Measurements from ENCODE around the gene CUL5.
"Not testable (repeated sequence)": the region's sequence is repeated elsewhere in the genome, so short reads cannot be mapped to it uniquely, and the experiment has no call there.

The CUL5 gene

GRCh38 chr11:108117746-108118371 lies 109.2 kb downstream of the CUL5 start:
- DNase-seq: peak; percentile 65

- not testable (repeated sequence) for DNase-seq
These were observed 112.2 kb downstream of the CUL5 start for GRCh38 chr11:108120936-108121273.

GRCh38 chr11:108121274-108122155 lies 112.8 kb downstream of the CUL5 start, which contains the start of gene ACAT1:
Gene ACAT1 (plus strand): TSS chr11:108121567. CDS start chr11:108121607, 40 bp downstream.
- DNase-seq: peak; percentile 92

- peak; percentile 35 for DNase-seq
These were observed 113.5 kb downstream of the CUL5 start for GRCh38 chr11:108122166-108122628.

- no peak for DNase-seq
These were observed 116.4 kb downstream of the CUL5 start for GRCh38 chr11:108125096-108125495.

- DNase-seq: no peak
These were observed 120.1 kb downstream of the CUL5 start for GRCh38 chr11:108128772-108129171.

- no peak for DNase-seq
These were observed 123.3 kb downstream of the CUL5 start for GRCh38 chr11:108131993-108132392.

- DNase-seq: not testable (repeated sequence)
These were observed 124.4 kb downstream of the CUL5 start for GRCh38 chr11:108132993-108133538.

- DNase-seq: peak; percentile 34
These were observed 127.3 kb downstream of the CUL5 start for GRCh38 chr11:108135845-108136544.

- no peak for DNase-seq
These were observed 128.5 kb downstream of the CUL5 start for GRCh38 chr11:108137212-108137611.

- DNase-seq: no peak
These were observed 133.6 kb downstream of the CUL5 start for GRCh38 chr11:108142304-108142703.

GRCh38 chr11:108144615-108145014 lies 135.9 kb downstream of the CUL5 start:
- DNase-seq: no peak

- DNase-seq: no peak
These were observed 138.5 kb downstream of the CUL5 start for GRCh38 chr11:108147150-108147549.

- DNase-seq: no peak
These were observed 139.9 kb downstream of the CUL5 start for GRCh38 chr11:108148556-108148955.

GRCh38 chr11:108154591-108154990 lies 145.9 kb downstream of the CUL5 start:
- DNase-seq: no peak
